ENCODE measurements around the gene TBC1D8. TPM values are rescaled to one million over a fixed set of nuclear protein-coding genes. Genes with fewer than 3 reads are reported as not detected.

The TBC1D8 gene
- total and polyA plus RNA-seq, 9 of the 15 experiments (the other 6 are each of a cell fraction or from before 2014, with no cell fraction given) = 0.36 to 1.3 (median 0.82) TPM

DNA sequence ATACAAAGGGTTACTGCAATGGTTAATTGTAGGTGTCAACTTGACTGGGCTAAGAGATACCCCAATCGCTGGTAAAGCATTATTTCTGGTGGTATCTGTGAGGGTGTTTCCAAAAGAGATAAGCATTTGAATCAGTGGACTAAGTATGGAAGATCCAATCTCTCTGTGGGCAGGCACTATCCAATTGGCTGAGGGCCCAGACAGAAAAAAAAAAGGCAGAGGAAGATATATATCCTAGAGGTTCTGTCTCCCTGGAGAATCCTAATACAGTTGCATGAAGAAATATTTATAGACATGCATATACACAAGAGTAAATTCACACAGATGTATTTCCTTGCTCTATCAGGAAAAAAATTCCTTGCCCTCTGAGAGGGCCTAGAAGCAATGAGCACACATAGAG, 43.9 kb downstream of the TBC1D8 start:
- BruUV-seq (replicated peaks) = no TSS peak
- no peak overlapping the region for H3K9ac ChIP-seq (ENCODE audit: insufficient read depth in 1 of 2, low read depth in 2 of 2, low read length in 2 of 2)
- H3K36me3 ChIP-seq (ENCODE audit: control insufficient read depth, insufficient read depth, low read length) = no peaks in the 10 kb centered on the region
- ChIA-PET CTCF (ENCODE audit: low intra/inter-chr PET ratio) (no interaction called here), POLR2A (no interaction called here)
- in situ Hi-C loops (cut with MboI) = no loop called here
- no peak overlapping the region for H3K4me2 ChIP-seq (ENCODE audit: insufficient read depth, low read length)
- H4K20me1 ChIP-seq (replicated peaks; ENCODE audit: control insufficient read depth, insufficient read depth, low read length) = 0 out of 2 replicates have a peak, but pooled peaks cover 3% of the 10 kb centered on the region
- no peaks in the 10 kb centered on the region for H3K9me1 ChIP-seq (ENCODE audit: control insufficient read depth, insufficient read depth, low read length)
- no peak overlapping the region for H2AFZ ChIP-seq (ENCODE audit: low read depth, low read length)
- ATAC-seq (no peak), DNase-seq (ENCODE audit: extremely low read depth in 1 of 4, low spot score in 3 of 4) (no peak), FAIRE-seq (no peak)
- peaks cover 3% of the 10 kb centered on the region; the same call in 1 of the 2 replicates for H3K9me3 ChIP-seq (replicated peaks; ENCODE audit: control insufficient read depth, insufficient read depth, low read depth, low read length)
- TF ChIP-seq IRF2 (CRISPR knock-in tag; IDR thresholded peaks at IDR 0.05) (no peak), CBFA2T3 (IDR thresholded peaks at IDR 0.05) (peak; percentile 42; the same call in 1 of the 2 replicates), TEAD4 (IDR thresholded peaks at IDR 0.05; ENCODE audit: low read length) (peak; percentile 52), TEAD4 (CRISPR knock-in tag; IDR thresholded peaks at IDR 0.05; ENCODE audit: borderline replicate concordance) (no peak)
- H3K27me3 ChIP-seq (ENCODE audit: control insufficient read depth in 2 of 2, insufficient read depth in 2 of 2, low read length in 2 of 2) = peaks cover 13 to 19% of the 10 kb centered on the region in 2 experiments
- WGBS (ENCODE audit: insufficient coverage, low coverage, missing lambda C conversion rate) = 0% methylated on average over 1 of the region's 1 CpG
- no peak overlapping the region for H3K4me3 ChIP-seq
- no peak overlapping the region for H3K27ac ChIP-seq (ENCODE audit: extremely low read depth, low read depth, low read length)
- intact Hi-C loops (cut with micrococcal nuclease) = no loop called here
- no peaks in the 10 kb centered on the region for H3K79me2 ChIP-seq (ENCODE audit: control insufficient read depth, insufficient read depth, low read length)
- no peaks in the 10 kb centered on the region for H3K4me1 ChIP-seq (replicated peaks in 1 of 2; ENCODE audit: control insufficient read depth in 2 of 2, insufficient read depth in 2 of 2, low read length in 2 of 2)

DNA sequence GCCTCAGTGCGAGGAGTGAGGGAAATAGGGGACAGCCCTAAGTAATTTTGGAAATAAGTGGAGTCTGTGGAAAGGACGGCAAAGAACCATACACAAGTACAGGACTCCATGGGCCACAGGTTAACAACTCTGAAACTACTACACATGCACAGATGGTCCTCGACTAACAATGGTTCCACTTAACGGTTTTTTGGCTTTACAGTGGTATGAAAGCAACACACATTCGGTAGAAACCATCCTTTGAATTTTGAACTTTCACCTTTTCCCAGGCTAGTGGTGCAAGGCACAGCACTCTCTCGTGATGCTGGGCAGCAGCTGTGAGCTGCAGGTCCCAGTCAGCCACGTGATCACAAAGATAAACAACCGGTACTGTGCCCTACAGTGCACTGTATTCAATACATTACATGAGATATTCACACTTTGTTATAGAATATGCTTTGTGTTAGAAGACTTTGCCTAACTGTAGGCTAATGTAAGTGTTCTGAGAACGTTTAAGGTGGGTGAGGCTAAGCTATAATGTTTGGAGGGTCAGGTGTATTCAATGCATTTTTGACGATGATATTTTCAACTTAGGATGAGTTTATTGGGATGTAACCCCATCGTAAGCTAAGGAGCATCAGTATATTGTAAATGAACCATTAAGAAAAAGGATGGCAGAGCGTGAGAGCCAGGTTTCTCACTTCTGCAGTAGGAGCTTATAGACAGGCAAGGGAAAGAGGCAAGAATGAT, 44.6 kb downstream of the TBC1D8 start:
- Histone ChIP-seq H3K9me1 (ENCODE audit: control insufficient read depth, insufficient read depth, low read length) (no peaks in the 10 kb centered on the region), H3K27ac (ENCODE audit: extremely low read depth, low read depth, low read length) (no peak overlapping the region), H3K4me3 (no peak overlapping the region), H3K4me1 (replicated peaks in 1 of 2; ENCODE audit: control insufficient read depth in 2 of 2, insufficient read depth in 2 of 2, low read length in 2 of 2) (no peaks in the 10 kb centered on the region), H2AFZ (ENCODE audit: low read depth, low read length) (no peak overlapping the region), H3K36me3 (ENCODE audit: control insufficient read depth, insufficient read depth, low read length) (no peaks in the 10 kb centered on the region), H4K20me1 (replicated peaks; ENCODE audit: control insufficient read depth, insufficient read depth, low read length) (no peaks in the 10 kb centered on the region), H3K4me2 (ENCODE audit: insufficient read depth, low read length) (no peak overlapping the region), H3K9ac (ENCODE audit: insufficient read depth in 1 of 2, low read depth in 2 of 2, low read length in 2 of 2) (no peak overlapping the region), H3K27me3 (ENCODE audit: control insufficient read depth in 2 of 2, insufficient read depth in 2 of 2, low read length in 2 of 2) (peaks cover 13 to 15% of the 10 kb centered on the region in 2 experiments), H3K79me2 (ENCODE audit: control insufficient read depth, insufficient read depth, low read length) (no peaks in the 10 kb centered on the region), H3K9me3 (replicated peaks; ENCODE audit: control insufficient read depth, insufficient read depth, low read depth, low read length) (peaks cover 3% of the 10 kb centered on the region; the same call in 1 of the 2 replicates)
- POLR2A ChIA-PET = interaction anchor here (0.6 kb wide), 1 partner anchor 12 kb away, joined by 3 read pairs; no protein-coding TSS in a partner anchor
- FAIRE-seq (no peak), DNase-seq (ENCODE audit: extremely low read depth in 1 of 4, low spot score in 3 of 4) (no peak), ATAC-seq (no peak)
- CTCF ChIA-PET (ENCODE audit: low intra/inter-chr PET ratio) = no interaction called here
- no TSS peak for BruUV-seq (replicated peaks)
- under 1% methylated on average over 12 of the region's 12 CpGs for WGBS (ENCODE audit: insufficient coverage, low coverage, missing lambda C conversion rate)
- intact Hi-C loops (cut with micrococcal nuclease) (no loop called here), in situ Hi-C loops (cut with MboI) (no loop called here)
- TF ChIP-seq ZNF740 (CRISPR knock-in tag; IDR thresholded peaks at IDR 0.05) (no peak), ZNF740 (tag; IDR thresholded peaks at IDR 0.05) (no peak), KLF13 (tag; IDR thresholded peaks at IDR 0.05; ENCODE audit: borderline replicate concordance, low read depth) (no peak), NR2C2 (CRISPR knock-in tag; IDR thresholded peaks at IDR 0.05) (no peak), NR2C2 (tag; IDR thresholded peaks at IDR 0.05) (peak; percentile 46), RBM34 (IDR thresholded peaks at IDR 0.05; ENCODE audit: borderline replicate concordance, insufficient read depth, low read length) (no peak)
- TF ChIP-seq, protein P1, sequence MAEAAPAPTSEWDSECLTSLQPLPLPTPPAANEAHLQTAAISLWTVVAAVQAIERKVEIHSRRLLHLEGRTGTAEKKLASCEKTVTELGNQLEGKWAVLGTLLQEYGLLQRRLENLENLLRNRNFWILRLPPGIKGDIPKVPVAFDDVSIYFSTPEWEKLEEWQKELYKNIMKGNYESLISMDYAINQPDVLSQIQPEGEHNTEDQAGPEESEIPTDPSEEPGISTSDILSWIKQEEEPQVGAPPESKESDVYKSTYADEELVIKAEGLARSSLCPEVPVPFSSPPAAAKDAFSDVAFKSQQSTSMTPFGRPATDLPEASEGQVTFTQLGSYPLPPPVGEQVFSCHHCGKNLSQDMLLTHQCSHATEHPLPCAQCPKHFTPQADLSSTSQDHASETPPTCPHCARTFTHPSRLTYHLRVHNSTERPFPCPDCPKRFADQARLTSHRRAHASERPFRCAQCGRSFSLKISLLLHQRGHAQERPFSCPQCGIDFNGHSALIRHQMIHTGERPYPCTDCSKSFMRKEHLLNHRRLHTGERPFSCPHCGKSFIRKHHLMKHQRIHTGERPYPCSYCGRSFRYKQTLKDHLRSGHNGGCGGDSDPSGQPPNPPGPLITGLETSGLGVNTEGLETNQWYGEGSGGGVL (CRISPR knock-in tag; IDR thresholded peaks at IDR 0.05) = no peak
- TF ChIP-seq, protein P2, sequence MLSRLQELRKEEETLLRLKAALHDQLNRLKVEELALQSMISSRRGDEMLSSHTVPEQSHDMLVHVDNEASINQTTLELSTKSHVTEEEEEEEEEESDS (CRISPR knock-in tag; IDR thresholded peaks at IDR 0.05) = no peak

Measured in K562 (cell line).